Femur (tissue), 1 donor: Measurements from ENCODE around the gene BAG5.
"Not testable (repeated sequence)": the region's sequence is repeated elsewhere in the genome, so short reads cannot be mapped to it uniquely, and the experiment has no call there.

ENCODE experiments used
- DNase-seq: peaks from one replicate; pipeline ENCODE4 v3.0.0-alpha.2; 2017

Gene BAG5, protein sequence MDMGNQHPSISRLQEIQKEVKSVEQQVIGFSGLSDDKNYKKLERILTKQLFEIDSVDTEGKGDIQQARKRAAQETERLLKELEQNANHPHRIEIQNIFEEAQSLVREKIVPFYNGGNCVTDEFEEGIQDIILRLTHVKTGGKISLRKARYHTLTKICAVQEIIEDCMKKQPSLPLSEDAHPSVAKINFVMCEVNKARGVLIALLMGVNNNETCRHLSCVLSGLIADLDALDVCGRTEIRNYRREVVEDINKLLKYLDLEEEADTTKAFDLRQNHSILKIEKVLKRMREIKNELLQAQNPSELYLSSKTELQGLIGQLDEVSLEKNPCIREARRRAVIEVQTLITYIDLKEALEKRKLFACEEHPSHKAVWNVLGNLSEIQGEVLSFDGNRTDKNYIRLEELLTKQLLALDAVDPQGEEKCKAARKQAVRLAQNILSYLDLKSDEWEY

DNA sequence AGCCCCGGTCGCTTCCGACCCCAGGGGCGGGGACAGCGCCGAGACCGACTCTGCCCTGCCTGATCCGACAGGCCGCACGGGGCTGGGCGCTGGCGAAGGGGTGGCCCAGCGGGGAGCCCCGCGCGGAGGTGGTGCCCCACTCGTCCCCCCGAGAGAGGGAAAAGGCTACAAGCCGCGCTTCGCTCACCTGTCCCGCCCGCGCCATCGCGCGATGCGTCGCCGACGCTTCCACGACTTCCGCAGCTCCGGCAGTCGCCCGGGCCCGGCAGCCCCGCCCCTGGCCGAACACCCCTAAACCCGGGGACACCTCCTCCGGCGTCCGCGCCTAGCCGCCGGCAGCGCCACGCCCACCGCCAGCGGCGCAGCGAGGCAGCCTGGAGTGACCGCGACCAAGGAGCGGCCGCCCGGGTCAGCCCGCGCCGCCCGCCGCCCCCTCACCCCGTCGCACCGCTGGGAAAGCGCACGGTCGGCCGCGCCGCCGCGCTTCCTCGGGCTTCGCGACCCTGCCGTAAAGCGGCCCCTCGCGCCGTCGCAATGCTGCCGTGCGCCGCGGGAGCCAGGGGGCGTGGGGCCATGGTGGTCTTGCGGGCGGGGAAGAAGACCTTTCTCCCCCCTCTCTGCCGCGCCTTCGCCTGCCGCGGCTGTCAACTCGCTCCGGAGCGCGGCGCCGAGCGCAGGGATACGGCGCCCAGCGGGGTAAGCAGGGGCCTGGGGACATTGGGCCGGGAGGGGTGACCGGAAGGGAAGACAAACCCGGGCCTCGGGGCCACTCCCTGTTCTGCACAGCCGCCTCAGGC lies at the start of gene BAG5, which contains the start of gene COA8:
BAG5 (minus strand) TSS at position 229 of the 797 bp plus-strand sequence. CDS start 1,493 bp downstream, outside the sequence.
COA8 (plus strand) TSS at position 532 of the 797 bp plus-strand sequence; CDS start at position 574, 42 bp downstream.
- peak; percentile 90 for DNase-seq

DNA sequence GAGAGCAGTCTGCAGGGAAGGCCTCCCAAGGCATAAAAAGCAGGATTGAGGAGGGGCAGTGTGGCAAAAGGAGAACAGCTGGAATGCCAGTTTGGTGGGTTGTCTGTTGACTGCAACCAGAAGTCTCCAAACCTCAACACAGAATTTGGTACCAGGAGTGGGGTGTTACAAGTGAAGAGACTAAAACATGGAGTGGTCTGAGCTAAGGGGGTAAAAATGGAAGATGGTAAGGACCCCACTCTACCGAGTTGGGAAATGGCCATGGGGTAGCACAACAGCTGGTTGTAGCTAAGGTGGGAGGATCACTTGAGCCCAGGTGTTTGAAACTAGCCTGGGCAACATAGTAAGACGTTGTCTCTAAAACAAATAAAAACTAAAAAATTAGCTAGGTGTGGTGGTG lies 48.8 kb upstream of the BAG5 start:
- no peak for DNase-seq

DNA sequence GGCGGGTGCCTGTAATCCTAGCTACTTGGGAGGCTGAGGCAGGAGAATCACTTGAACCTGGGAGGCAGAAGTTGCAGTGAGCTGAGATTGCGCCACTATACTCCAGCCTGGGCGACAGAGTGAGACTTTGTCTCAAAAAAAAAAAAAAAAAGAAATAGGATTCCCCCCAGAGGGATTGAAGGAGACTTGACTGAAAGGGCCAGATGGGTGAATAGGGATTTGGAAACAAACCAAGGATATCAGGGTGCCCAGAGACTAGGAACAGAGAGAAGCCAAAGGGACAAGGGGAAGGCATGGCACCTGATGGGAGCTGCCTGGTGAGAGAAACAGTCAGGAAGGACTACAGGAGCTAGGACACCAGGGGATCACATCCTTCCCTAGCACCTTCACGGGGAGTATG lies 46.6 kb upstream of the BAG5 start:
- DNase-seq = not testable (repeated sequence)

DNA sequence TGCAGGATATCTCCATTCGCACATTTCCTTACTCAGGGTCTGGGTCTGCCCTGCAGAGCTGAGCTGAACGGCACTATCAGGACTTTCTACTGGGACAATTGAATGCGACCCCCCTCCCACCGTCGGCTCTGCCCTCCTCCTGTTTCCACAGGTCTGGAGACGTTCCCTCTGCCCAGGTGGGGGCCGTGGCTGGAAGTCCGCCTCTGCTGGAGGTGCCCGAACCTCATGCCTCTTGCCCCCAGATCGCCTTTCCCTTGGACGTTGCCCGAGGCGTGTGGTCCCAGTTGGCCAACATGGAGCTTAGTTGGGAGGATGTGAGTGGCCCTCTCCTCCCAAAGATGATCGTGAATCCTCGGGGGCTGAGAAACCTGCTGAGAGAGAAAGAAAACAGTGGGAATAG lies 45.4 kb upstream of the BAG5 start:
- no peak for DNase-seq

DNA sequence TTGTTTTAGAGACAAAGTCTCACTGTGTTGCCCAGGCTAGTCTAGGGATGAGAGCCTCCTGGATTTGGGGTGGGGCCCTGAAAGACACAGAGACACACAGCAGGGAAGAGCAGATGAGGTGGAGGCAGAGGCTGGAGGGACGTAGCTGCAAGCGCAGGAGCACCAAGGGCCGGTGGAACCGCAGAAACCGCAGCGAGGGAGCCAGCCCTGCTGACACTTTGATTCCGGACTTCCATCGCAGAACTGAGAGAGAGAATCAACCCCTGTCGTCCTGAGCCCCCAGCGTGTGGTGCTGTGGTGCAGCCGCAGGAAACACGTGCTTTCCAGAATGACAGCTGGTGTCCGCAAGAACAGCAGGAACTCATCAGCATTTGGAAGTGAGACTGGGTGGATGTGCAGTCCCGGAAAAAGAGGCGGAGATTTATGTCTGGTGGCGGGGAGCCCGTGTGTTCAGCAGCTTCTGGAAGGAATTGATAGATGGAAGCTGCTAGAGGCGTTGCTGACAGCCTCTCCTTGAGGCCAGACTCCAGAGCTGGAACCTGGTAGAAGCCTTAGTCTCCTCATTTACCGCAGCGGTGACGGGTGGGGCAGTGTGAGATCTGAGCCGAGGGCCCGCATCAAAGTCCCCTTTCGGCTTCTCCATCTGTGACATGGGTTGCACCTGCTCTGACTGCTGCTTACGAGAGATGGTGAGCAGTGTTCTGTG lies 44.7 kb upstream of the BAG5 start:
- DNase-seq = peak; percentile 94

DNA sequence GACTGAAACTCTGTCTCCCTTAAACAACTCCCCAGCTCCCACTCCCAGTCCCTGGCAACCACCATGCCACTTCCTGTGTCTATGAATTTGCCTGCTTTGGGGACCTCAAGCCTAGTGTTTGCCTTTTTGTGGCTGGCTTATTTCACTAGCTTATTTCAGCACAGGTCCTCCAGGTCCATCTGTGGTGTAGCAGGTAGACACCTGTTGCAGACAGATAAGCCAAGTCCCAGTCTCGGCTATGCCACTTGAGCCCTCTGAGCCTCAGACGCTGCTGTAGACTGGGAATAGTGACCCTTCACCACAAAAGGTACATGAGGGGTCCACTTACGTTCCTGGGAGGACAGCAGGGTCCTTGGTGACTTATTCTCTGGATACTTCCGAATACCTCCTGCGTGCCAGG lies 42.2 kb upstream of the BAG5 start:
- DNase-seq = no peak

DNA sequence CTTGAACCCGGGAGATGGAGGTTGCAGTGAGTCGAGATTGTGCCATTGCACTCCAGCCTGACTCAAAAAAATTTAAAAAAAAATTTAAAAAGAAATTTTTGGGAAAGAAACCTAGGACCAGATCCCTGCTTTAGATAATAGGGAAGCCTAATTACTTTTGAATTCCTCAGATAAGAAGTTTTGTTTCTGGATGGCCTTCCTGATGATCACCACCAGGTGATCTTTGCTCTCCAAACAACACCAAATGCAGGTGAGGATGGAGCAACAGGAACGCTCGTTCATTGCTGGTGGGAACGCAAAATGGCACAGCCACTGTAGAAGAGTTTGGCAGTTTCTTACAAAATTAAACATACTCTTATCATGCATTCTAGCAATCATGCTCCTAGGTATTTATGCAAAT lies 38.0 kb upstream of the BAG5 start:
- no peak for DNase-seq

DNA sequence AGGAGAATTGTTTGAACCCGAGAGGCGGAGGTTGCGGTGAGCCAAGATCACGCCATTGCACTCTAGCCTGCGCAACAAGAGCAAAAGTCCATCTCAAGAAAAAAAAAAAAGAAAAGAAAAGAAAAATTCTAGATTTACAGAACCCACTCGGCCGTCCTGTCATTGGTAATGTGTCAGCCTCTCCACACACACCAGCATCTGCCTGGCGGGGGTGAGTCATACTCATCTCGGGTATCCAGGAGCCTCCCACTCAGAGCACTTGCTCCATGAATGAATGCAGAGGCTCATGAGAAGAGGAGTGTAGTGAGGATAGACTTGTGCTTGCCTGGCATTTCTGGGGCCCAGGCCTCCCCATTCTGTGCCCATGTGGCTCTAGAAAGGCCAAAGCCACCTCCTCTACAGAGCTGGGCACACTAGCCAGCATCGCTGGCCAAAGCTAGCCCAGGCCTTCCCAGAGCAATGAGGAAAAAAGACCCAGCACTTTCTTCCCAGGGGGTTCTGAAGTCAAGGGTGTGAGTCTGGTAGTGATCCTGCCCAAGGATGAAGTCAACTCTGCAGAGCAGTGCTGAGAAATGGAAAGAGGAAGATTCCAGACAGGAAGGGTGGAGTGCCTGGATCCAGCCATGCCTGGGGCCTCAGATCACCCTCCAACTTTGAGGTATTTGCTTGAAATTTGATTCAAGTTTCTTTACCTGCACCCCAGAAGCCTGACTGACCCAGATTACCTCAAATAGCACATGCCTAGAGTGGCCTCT lies 35.3 kb upstream of the BAG5 start:
- DNase-seq = no peak

DNA sequence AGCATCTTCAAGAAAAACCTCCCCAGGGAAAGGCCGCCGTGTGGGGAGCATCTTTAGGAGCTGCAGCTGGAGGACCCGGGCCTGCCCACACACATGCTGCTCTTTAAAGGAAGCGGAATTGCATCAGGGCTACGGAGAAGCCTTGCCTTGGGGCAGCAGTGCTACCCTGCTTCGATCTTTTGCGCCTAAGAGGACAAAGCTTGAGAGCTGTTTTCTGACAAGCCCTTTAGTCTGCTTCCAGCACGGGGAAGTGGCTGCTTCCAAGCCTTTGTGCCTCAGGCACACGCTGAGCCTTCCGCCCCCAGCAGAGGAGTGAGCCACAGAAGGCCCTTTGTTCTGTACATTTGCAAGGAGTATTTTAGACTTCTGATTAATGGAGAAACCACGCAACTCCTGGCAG lies 31.8 kb upstream of the BAG5 start:
- no peak for DNase-seq

DNA sequence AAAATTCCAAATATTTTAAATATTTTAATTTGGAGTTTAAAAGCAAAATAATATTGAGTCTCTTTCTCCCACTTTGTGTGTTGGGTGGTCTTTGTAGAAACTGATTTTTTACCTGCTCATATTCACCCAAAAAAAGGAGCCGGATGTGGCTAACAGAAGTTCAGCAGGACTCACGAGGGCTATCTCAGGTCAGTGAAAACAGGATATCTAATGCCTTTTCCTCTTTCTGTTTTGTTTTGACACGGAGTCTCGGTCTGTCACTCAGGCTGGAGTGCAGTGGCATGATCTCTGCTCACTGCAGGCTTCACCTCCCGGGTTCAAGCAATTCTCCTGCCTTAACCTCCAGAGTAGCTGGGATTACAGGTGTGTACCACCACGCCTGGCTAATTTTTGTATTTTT lies 31.1 kb upstream of the BAG5 start:
- DNase-seq = no peak

DNA sequence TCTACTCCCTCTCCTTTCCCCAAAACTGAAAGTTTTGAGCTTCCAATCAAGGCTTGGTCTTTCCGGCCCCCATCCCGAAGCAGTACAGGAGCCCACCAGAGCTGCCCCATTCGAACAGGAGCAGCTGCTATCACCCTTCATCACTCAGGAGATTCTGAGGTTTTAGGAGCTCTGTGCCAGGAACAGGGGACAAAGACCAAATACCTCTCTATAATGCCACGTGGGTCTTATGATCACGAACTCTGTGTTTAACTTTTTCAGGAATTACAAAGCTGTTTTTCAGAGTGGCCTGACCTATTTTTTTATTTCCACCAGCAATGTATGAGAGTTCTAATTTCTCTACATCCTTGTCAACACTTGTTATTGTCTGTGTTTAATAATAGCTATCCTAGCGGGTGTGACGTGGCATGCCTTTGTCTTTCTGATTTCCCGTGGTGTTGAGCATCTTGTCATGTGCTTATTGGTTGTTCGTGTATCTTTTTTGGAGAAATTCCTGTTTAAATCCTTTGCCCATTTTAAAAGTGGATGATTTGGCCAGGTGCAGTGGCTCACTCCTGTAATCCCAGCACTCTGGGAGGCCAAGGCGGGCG lies 22.0 kb upstream of the BAG5 start:
- no peak for DNase-seq

DNA sequence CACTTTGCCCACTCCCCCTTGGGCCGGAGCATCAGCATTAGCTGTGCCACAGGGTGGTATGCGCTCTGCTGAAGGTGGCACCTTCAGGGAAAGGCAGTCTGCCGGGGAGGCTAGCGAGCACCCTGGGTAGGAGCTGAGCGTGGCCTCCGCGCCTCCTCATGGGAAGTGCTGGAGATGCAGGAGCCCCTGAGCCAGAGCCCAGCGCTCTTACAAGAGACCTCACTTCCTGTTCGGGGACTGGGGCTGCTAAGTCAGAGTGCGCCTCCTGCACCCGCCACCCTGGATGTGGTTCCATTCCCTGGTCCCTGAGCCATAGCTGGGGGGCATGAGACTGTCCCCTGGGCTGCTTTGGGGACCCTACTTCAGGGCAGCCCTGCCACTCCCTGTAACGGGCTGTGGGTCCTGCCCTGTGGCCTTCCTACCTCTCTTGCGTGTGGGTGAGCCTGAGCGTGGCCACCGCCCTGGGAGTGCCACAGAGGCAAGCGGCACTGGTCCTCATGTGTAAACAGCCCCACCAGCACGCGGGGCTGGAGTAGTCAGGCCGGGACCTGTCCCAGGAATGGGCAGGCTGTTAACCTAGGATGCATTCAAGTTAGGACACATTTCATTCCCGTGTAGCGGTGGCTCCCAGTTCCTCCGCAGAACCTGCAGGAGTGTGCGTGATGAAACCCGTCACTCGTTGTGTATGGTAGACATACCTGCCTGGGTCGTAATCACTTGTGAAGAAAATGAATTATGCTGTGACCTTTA lies 19.7 kb upstream of the BAG5 start:
- DNase-seq = no peak

DNA sequence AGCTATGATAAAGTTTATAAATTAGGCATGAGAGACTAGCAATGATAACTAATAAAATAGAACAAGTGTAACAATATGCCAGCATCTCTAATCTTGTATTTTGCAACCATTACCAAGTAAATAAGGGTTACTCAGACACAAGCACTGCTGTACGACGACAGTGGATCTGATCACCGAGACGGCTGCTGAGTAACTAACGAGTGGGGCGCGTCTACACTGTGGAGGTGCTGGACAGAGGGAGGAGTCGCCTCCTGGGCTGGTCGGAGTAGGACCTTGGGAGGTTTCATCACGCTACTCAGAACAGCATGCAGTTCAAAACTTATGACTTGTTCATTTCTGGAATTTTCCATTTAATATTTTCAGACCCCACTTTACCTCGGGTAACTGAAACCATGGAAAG lies 18.7 kb upstream of the BAG5 start:
- DNase-seq = no peak

DNA sequence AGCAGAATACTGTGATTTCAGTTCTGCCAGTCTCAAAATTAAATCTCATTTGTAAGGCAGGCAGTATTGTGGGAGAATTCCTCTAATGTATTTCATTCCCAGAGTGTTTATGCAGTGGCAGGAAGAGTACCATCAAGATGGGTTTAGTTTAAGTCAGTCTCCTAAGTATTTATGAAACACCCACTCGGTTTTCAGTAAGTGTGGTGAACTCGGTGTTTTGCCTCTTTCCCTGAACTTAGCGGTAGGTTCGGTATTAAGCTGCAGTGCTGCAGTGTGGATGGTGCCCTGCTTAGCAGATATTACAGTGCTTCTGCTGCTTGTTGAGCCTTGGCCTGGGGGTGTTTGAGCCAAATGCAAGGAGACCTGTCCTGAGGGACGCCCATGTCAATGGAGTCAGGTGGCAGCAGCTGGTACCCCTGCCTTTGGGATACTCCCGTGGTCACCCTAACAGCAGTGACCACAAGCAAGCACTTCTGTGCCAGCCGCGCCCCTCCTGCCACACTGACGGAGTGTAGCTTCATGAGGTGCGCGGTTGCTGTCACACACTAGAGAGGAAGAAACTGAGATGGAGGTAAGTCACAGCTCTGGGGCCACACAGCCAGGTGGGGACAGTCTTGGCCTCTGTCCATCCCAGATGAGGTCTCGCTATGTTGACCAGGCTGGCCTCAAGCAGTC lies 16.1 kb upstream of the BAG5 start:
- DNase-seq = no peak

DNA sequence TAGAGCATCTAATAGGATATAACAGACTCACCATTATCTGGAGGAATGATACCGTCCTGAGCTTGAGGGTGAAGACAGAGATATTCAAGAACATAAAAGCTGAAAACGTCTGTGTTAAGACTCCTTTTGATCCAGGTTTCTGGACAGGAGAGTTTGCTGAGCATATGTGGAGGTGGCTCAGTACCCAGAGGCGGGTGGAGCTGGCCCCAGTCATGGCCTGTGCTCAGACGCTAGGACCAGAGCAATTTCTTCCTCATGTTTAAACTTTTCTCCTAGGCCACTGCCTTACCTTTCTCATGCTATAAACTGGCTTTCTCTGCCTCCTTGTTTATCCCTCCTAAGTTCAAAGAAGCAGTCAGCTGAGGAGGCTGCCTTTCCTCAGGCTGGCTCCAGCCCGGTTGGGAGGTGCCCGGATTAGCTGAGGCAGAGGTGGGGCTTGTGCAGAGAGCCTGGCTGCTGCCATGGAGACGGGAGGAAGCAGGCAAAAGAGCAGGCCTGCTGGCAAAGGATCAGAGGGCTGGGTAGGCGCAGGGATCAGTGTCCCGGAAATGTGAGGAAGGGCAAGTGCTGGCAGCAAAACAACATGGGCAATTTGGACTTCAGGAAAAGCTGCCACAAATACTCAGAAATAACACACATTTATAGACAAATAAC lies 14.0 kb upstream of the BAG5 start:
- DNase-seq = peak; percentile 92

DNA sequence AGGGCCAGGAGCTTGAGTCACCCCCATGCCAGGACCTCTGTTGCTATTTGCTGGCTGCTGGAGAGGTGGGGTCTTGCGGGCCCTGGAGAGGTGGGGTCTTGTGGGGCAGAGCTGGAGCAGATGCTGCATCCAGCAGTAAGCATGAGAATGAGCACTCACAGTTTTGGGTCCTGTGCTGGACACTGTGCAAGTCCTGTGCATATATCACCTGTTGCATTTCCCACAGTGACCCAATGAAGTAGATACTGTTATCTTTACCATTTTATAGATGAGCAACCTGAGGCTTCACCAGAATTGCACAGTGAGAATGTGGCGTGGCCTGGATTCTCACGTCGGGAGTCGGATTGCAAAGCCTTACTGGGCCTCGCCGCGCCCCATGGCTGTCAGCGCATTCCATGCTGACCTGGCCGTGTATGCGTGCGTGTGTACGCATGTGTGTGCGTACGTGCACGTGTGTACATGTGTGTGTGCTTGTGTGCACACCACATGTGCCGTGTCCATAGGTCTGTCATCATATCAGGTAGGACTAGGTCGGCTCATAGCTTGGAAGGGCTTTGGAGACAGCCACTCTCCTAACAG lies 12.3 kb upstream of the BAG5 start:
- DNase-seq = no peak

DNA sequence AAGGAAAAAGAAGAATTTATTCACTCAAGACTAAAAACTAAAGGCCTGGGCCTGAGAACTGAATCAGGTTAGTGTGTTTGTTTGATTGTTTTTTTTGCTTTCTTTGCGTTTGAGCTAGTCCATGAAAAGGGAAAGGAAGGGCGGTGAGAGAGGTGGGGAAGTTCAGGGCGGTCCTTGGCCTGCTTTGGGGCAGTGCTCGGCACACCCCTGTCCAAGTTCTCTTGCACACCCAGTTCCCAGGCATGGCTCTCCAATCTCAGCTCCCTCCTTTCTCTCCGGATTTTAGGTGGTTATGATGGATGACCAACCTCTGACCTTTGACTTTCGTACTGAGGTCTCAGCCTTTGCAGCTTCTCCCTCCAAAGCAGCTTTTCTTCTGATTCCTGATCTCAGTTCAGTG lies 11.6 kb upstream of the BAG5 start:
- DNase-seq = no peak

DNA sequence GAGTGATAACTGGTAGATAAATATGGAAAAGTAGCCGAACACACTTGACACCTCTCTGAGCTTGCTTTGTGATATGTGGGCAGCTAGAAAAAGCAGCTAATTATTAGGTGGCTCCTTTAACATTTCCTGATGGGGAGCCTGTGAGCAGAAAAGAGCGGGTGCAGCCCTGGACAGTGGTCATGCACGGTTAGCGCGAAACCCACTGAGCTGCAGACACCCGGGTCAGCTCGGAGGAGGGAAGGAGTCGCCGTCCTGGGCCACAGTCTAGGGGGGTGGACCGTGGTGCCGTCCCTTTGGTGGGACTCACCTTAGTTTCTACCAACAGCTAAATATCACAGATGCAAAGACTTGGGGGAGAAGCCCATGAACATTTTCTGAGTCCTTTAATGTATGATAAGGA lies 7.0 kb upstream of the BAG5 start:
- no peak for DNase-seq

DNA sequence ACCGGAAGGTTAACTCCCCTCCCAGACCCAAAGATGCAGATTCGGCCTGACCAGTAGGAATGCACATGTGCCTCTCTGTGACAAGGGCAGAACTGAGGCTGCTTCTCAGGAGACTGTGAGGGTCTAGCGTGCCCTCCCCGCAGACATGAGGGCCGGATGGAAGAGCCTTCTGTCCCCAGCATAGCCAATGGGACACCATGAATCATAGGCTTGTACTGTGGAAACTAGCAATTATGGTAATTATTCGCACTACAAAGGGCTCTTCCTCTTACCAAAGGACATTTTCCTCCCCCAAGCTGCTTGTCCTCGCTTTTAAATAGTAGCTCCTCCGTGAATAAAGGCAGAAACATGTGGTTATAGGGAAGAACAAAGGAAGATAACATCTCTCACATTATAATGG lies 6.5 kb upstream of the BAG5 start:
- no peak for DNase-seq
